H1 (cell line): ENCODE results near the gene DIP2B. TPM values are rescaled to one million over a fixed set of nuclear protein-coding genes. Genes with fewer than 3 reads are reported as not detected.

Source experiments
- CBX8 ChIP-seq: fragments of 300-800, 300-1000 bp; sonication (generic); IDR thresholded peaks from 2 replicates; pipeline ENCODE4 v1.7.1; 2016; ENCODE audit warnings: low read depth, low read length, borderline replicate concordance
- CHD7 ChIP-seq: fragments of 300-600 bp; sonication (generic); IDR thresholded peaks from 2 replicates; pipeline ENCODE4 v1.7.1; 2012; ENCODE audit warnings: low read length, moderate library complexity, mild to moderate bottlenecking, inconsistent platforms; ENCODE audit not compliant: insufficient replicate concordance
- EGR1 ChIP-seq: IDR thresholded peaks from 2 replicates; pipeline ENCODE4 v1.6.1; 2011; ENCODE audit warnings: low read depth, low read length, borderline replicate concordance
- RBBP5 ChIP-seq: IDR thresholded peaks from 2 replicates; pipeline ENCODE4 v1.7.1; 2012; ENCODE audit warnings: low read depth, mild to moderate bottlenecking, inconsistent platforms, low read length, moderate library complexity, borderline replicate concordance
- SIN3A ChIP-seq, 2 experiments: IDR thresholded peaks in 1 of 2; conservative IDR thresholded peaks in 1 of 2; 2 replicates each; pipeline ENCODE4 v1.6.1; 2011 to 2012; ENCODE audit warnings: low read length in 2 of 2, improper control_type of control experiment in 1 of 2, low read depth in 1 of 2, mild to moderate bottlenecking in 1 of 2
- polyA plus RNA-seq, 7 experiments: library from polyadenylated mRNA; depleted of rRNA in 3 of 7; stranded (reverse) in 5 of 7; unstranded in 2 of 7; fragments of >200 nt in 5 of 7; fragments of 200-250 nt in 2 of 7; gene quantifications; 1 replicate in 5 of 7; 2 replicates in 1 of 7; 4 replicates in 1 of 7; pipeline versions ENCODE4 v1.2.1 to v1.2.3, GENCODE V29; 2011 to 2013; ENCODE audit warnings: missing spikeins in 2 of 7, mixed read lengths in 2 of 7
- total RNA-seq: library from RNA; stranded (reverse); fragmentation: NEBNext Ultra II Directional; extraction: Animal tissue kit (Norgen Biotek cat#: 25700); gene quantifications from 2 replicates; pipeline ENCODE4 v1.2.1, GENCODE V29; 2021

DIP2B gene
- total and polyA plus RNA-seq, 2 of the 8 experiments (the other 6 are each of a cell fraction or from before 2014, with no cell fraction given): 11.1 to 29.6 TPM

DNA sequence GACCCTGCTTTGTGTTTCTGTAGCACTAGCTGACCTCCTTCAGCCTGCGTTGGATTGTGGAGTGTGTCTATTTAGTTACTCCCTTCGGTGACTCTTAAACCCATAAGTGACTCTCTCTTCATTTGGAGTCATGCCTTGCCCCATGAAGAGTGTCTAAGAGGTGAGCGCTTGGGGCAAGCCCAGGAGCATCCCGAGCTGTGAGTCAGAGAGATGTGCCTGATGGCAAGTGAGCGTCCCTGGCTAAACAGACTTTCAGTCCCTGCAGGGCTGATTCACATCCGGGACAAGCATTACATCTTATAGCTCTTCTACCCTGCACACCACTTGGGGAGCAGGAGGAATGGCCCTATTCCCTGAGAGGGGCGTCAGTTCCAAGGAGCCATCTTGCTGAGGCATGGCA lies 234.8 kb downstream of the DIP2B start (continued):
- no peak for TF ChIP-seq CBX8
- TF ChIP-seq EGR1: no peak
- no peak for TF ChIP-seq RBBP5
- no peak for TF ChIP-seq SIN3A (conservative IDR thresholded peaks at IDR 0.05 in 1 of 2, IDR thresholded peaks at IDR 0.05 in 1 of 2; ENCODE audit: low read depth in 1 of 2, low read length in 2 of 2)
- no peak for TF ChIP-seq CHD7
